HepG2 (cell line): Measurements from ENCODE around the gene KCNAB1.

Experiments used
- CCAR2 ChIP-seq: fragments of 200-400 bp; formaldehyde crosslinking; optimal IDR thresholded peaks from 2 replicates; pipeline ENCODE3; 2018; ENCODE audit warnings: low read depth, mild to moderate bottlenecking, low read length, moderate library complexity
- CERS6 ChIP-seq: sonication (generic); formaldehyde crosslinking; IDR thresholded peaks from 2 replicates; pipeline ENCODE4 v1.5.0; 2020; ENCODE audit warnings: missing genetic modification reagents
- NFE2L2 ChIP-seq: fragments of 150-350 bp; IDR thresholded peaks from 2 replicates; pipeline ENCODE4 v1.6.1; 2014; ENCODE audit warnings: low read length
- POLR2AphosphoS5 ChIP-seq: IDR thresholded peaks from 2 replicates; pipeline ENCODE4 v1.6.1; 2012; ENCODE audit warnings: low read depth, low read length
- SAP130 ChIP-seq: IDR thresholded peaks from 2 replicates; pipeline ENCODE4 v1.6.1; 2016; ENCODE audit warnings: low read depth
- STAT6 ChIP-seq: sonication (generic); formaldehyde crosslinking; IDR thresholded peaks from 2 replicates; pipeline ENCODE4 v1.4.0; 2020; ENCODE audit warnings: missing genetic modification reagents, mild to moderate bottlenecking, borderline replicate concordance
- YEATS2 ChIP-seq: sonication (generic); formaldehyde crosslinking; IDR thresholded peaks from 2 replicates; pipeline ENCODE4 v1.4.0; 2020; ENCODE audit warnings: missing genetic modification reagents, borderline replicate concordance
- ZBTB8A ChIP-seq: sonication (generic); formaldehyde crosslinking; IDR thresholded peaks from 2 replicates; pipeline ENCODE4 v1.4.0; 2020; ENCODE audit warnings: mild to moderate bottlenecking, low read depth, missing genetic modification reagents, borderline replicate concordance
- ZNF605 ChIP-seq: sonication (generic); formaldehyde crosslinking; IDR thresholded peaks from 2 replicates; pipeline ENCODE4 v1.8.0; 2022; ENCODE audit warnings: mild to moderate bottlenecking, missing genetic modification reagents
- TF ChIP-seq, protein P1 (sequence below): IDR thresholded peaks from 2 replicates; pipeline ENCODE4 v1.6.1; 2012; ENCODE audit warnings: inconsistent platforms

DNA sequence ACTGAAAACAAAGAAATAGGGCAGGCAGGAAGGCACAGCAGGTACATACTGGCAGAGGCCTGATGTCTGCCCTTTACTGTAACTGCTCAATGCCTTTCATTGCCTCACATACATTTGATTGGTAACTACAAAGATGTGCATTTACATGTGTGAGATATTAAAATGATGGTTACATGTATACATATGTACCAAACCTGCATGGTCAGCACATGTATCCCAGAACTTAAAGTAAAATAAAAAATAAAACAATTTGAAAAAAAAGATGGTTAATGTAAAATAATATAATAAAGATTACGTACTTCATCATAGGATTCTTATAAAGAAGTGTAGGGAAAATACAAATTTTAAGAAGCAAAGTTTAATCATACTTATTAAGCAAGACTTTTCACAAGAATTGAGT, 419.4 kb downstream of the KCNAB1 start:
- no peak for TF ChIP-seq STAT6 (CRISPR knock-in tag)
- TF ChIP-seq, protein P1, sequence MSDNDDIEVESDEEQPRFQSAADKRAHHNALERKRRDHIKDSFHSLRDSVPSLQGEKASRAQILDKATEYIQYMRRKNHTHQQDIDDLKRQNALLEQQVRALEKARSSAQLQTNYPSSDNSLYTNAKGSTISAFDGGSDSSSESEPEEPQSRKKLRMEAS: no peak
- no peak for TF ChIP-seq ZBTB8A (CRISPR knock-in tag)
- no peak for TF ChIP-seq YEATS2
- TF ChIP-seq ZNF605 (CRISPR knock-in tag): no peak
- no peak for TF ChIP-seq CERS6
- no peak for TF ChIP-seq POLR2AphosphoS5
- TF ChIP-seq NFE2L2: no peak
- TF ChIP-seq CCAR2: no peak
- TF ChIP-seq SAP130 (CRISPR knock-in tag): no peak
